AG10803 (cell line): ENCODE data around the gene NOS2.

Experiments
- DNase-seq: peaks from one replicate; pipeline ENCODE4 v3.0.0; 2010; ENCODE audit warnings: low read depth
- H3K4me3 ChIP-seq: 2 replicates; pipeline ENCODE4 v1.5.1; 2011; ENCODE audit warnings: mild to moderate bottlenecking, low read length, control low read depth
- TF ChIP-seq, protein P1 (sequence below): conservative IDR thresholded peaks from 2 replicates; pipeline ENCODE4 v1.5.1; 2011; ENCODE audit warnings: mild to moderate bottlenecking, low read length, control low read depth, inconsistent platforms

The NOS2 gene

DNA sequence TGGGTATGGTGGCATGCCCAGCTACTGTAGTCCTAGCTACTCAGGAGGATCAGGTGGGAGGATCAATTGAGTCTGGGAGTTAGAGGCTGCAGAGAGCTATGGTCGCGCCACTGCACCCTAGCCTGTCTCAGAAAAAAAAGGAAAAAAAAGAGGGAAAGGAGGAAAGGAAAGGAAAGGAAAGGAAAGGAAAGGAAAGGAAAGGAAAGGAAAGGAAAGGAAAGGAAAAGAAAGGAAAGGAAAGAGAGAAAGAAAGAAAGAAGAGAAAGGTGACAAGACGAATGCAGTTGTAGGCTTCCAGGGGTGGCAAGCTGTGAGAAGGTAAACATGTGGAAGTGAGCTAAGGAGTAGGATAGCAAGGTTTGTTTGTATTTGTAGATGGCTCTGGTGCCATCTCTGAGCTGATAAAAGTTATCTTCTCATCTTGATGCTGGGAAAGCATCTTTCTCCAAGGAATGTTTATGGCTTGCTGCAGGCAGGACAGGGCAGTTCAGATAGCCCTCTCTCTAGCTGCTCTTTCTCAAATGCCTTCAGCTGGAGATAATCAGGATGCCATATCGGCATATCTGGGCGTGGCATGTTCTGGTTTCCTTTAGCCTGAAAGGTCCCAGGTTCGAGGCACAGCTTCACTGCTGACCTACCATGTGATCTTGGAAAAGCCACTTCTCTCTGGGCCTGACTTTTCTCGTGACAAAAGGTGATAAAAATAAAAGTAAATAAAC lies 2.8 kb upstream of the NOS2 start:
- no peak for DNase-seq
- TF ChIP-seq, protein P1, sequence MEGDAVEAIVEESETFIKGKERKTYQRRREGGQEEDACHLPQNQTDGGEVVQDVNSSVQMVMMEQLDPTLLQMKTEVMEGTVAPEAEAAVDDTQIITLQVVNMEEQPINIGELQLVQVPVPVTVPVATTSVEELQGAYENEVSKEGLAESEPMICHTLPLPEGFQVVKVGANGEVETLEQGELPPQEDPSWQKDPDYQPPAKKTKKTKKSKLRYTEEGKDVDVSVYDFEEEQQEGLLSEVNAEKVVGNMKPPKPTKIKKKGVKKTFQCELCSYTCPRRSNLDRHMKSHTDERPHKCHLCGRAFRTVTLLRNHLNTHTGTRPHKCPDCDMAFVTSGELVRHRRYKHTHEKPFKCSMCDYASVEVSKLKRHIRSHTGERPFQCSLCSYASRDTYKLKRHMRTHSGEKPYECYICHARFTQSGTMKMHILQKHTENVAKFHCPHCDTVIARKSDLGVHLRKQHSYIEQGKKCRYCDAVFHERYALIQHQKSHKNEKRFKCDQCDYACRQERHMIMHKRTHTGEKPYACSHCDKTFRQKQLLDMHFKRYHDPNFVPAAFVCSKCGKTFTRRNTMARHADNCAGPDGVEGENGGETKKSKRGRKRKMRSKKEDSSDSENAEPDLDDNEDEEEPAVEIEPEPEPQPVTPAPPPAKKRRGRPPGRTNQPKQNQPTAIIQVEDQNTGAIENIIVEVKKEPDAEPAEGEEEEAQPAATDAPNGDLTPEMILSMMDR, result no peak
- no peak overlapping the region for H3K4me3 ChIP-seq

DNA sequence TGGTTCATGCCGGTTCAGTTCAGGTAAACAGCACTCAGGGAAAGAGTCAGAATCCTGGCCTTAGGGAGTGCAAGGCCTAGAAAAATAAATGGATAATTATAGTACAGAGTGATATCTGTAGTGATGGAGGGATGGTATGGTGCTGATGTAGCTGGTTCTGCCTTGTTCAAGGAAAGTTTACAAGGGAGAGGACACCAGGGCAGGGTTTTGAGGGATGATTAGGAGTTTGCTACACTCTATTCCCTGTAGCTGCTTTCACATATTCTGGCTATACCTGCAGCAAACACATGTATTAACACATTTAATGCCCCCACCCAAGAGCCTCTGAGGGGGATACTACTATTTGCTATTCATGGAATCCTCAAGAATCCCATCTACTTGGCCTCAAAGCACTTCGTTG lies 1.7 kb upstream of the NOS2 start:
- TF ChIP-seq, protein P1, result no peak
- H3K4me3 ChIP-seq, result no peak overlapping the region
- no peak for DNase-seq

DNA sequence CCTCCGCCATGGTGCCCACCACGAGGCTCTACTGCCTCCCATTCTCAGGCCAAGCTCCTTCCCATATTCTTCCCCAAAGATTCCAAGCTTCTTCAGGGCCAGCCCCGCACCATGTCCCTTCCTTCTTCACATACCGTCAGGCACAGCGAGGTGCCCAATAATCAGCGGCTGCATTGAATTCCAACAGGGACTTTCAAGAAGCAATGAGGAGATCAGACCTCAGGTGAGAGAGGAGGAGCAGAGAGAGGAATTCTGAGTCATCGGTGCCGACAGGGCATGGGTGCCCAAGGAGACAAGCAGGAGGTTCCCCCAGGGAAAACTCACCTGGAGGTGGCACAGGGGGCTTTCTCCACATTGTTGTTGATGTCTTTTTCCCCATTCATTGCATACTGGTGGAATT lies 2.0 kb downstream of the NOS2 start:
- no peak overlapping the region for H3K4me3 ChIP-seq
- DNase-seq, result no peak
- TF ChIP-seq, protein P1, result no peak

DNA sequence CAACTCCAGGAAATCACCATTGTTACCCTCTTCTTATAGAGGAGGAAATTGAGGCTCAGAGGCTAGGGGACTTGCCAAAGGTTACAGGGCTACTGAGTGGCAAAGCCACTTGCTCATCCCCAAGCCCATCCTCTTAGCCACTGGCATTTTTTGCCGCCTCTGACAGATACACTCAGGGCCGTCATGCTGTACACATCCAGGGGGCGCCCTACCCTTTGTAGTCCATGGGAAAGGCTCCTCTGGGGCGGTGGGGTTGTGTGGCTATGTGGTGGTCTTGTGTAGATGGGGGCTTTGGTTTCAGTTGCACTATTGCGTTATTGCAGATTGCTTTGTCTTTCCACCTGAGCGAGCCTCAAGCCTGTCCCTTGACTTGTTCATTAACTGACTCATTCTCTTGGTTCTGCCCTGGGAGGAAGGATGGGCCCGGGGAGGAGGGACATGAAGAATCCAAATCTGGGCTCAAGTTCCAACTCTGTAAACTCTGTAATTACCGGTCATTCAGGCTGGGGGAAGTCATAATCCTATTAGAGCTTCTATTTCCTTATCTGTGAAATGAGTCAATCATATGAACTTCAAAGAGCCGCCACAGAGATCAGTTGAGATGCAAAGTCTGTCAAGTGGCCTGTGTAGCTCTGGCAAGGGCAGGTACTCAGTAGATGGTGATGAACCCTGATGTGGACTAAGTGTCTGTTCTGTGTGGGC lies 2.8 kb downstream of the NOS2 start:
- DNase-seq, result no peak
- TF ChIP-seq, protein P1, result no peak

DNA sequence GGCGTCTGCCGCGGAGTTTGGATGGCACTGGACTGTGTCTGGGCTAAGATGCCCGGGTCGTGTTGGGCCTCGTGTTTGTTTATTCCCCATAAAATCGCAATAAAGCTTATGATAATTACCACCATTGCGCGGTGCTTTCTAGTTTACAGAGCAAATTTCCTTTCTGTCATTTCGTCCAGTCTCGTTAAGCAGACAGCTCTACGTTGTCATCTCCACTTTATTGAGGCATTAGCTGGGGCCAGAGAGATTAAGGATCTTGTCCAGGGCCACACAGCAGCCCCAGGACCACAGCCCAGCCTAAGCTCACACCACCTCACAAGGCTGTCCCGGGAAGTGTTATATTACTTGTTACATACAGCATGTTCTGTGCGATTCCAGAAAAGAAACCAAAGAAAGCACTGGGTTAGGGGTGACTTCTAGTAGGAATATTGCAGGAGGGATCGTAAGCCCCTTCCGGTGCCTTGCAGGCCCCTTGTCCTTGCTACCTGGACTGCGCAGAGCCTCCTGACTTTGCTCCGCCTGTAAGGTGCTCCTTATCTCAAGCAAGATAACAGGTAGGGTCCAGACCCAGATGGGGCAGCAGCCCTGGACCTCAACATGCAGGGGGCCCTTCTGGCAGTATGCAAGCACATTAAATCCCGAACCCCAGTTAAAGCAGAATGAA lies 6.3 kb downstream of the NOS2 start:
- TF ChIP-seq, protein P1, result no peak
- no peak overlapping the region for H3K4me3 ChIP-seq
- DNase-seq, result no peak

More for the DNA sequence above, 2.8 kb downstream of the NOS2 start:
- no peak overlapping the region for H3K4me3 ChIP-seq

DNA sequence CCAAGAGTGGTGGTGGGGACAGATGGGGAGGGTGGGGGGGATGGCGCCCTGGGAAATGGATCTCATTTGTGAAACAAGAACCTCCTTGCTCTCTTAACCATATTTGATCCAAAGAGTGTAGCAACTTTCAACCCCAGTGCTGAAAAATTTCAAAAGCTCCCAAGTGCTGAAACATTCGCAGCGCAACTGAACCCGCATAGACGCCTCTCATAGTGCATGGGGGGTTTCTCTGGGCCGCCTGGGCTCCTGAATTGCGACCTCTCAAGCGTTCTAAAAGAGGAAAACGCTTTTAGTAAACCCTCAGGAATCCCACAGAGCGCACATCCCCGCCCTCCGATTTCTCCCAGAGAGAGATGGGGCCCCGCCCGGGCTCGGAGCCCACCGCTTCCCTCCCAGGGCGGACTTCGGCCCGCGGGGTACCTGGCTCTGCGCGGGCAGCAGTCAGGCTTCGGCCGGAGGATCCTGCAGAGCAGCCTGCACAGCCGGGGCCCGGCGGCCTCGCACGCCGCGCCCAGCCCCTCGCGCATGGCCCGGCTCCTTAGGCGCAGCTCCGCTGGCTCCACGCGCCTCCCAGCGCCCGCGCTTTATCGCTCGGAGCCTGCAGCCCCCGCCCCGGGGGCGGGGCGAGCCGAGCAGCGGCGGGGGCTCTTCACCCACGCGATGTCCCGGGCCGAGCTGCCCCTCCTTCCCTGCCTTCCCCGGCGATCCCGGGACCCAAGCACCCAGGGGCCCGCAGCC lies 7.0 kb downstream of the NOS2 start:
- H3K4me3 ChIP-seq, result no peak overlapping the region
- TF ChIP-seq, protein P1, result no peak
- no peak for DNase-seq
